Superior temporal gyrus (tissue), 1 donor: ENCODE results near the gene IMMP2L.
"Not testable (repeated sequence)": the region's sequence is repeated elsewhere in the genome, so short reads cannot be mapped to it uniquely, and the experiment has no call there.

Experiments
- DNase-seq: peaks from one replicate; pipeline ENCODE4 v3.0.0-alpha.2; 2016; ENCODE audit errors: extremely low spot score

IMMP2L gene

DNA sequence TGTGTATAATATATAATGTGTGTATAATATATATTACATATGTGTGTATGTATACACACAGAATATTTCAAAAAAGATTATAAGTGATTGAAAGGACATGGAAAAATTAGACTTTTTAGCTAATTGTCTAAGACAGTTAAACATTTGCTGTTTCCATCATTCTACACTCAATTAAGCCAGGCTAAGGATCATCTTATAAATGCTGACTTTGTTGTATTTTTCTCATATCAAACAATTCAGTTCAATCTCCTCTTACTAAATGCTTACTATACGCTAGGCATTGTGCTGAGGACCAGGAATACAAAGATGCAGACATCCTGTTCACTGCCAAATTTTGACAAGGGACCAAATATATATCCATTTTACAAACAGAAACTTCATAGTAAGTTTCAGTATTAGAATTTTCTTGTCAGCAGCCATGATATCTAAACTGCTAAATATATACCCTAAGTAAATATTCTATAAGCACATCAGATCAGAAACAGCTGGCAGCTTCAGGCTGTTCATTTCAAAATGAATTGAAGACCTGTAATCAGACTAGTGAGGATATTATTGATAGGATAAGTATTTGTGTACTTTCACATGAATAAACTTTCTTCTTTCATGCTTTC lies 481.7 kb downstream of the IMMP2L start:
- no peak for DNase-seq

DNA sequence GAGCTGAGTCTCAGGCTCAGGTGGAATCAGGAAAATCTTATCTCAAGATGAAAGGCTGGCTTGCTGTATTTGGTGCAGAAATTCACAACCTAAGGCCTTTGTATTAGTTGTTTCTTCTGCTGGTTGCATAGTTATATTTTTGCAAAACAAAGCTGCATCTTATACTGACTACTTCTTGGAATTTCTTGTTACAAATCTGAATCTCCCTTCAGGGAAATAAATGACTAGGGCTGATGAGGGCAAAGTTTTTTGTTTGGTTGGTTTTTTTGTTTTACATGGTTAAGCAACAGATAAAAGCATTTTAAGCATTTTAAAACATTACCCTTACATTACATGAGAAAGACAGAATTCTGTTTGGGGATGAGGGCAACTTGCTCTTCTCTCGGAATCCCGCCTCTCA lies 485.3 kb downstream of the IMMP2L start:
- DNase-seq, result no peak

DNA sequence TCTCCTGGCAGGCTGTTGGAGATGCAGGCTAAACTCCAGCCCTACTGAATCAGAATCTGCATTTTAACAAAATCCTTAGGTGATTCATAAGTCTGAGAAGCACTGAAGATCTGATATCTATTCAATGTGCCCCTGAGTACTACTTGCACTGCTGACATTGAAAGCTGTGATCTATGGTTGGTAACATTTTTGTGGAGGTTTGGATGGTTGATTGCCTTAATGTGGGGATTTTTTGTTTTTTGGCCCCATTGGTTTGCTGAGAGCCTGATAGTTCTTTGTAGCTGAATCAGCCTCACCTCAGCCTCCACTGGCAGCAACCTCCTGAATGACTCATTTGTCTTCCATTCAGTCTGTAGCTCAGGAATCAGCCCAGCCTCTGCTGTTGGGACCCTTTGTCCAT lies 486.1 kb downstream of the IMMP2L start:
- no peak for DNase-seq

DNA sequence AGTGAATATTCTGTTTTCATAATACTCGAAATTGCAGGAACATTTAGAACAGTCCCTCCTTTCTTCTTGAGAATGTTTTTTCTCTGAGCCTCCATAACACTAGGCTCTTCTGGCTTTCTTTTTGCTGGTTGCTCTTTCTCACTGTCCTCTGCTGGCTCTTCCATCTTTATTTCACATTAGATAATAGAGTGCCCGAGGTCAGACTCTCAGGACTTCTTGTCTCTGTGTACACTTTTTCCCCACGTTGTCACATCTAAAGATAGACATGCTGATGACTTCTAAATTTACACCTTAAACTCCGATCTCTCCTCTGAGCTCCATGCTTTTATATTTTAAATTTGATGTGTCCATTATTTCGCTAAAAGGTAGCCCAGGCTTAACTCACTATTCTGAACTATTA lies 486.8 kb downstream of the IMMP2L start:
- no peak for DNase-seq

DNA sequence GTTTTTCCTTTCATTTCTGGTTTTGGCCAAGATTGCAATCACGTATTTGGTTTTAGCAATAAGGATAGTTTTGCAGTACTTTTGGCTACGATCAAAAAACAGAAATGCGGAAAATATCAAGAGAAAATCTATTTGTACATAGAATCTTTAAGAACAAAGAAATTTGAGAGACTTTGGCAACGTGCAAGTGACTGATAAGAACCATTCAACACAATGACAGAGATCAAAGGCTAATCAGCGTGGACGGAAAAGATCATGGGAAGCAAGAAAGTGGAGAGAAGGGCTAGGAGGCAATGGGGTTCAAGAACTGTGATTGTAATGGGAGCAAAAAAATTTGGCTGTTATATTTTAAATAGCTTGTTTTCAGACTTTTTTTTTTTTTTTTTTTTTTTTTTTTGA lies 487.5 kb downstream of the IMMP2L start:
- DNase-seq, result no peak

DNA sequence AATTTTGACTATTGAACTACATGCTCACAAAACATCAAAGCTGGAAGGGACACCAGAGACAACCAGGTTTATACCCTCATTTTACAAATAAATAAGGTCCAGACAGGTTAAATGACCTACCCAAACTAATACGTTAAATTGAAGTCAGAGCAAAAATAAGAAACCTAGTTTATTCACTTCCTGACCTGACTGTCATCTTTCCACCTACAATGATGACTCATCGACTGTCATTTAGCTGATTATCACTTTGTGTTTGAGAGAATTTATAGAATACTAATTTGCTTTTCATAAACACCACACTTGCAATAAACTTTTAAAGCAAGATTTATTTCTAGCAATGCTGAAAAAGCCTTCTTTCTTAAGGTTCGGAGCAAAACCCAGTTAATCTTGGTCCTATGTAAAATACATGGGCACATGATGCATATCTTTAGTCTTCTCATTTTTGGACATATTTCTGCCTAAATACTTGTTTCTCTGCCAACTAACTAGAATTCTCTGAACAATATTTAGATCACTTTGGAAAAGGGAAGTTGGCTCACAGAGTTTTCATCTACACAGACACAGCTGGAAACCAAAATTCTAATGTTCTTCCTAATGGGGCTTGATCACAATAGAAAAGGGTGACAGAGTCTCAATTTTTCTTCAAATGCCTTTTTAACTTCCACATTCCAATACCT lies 488.1 kb downstream of the IMMP2L start:
- DNase-seq, result no peak

DNA sequence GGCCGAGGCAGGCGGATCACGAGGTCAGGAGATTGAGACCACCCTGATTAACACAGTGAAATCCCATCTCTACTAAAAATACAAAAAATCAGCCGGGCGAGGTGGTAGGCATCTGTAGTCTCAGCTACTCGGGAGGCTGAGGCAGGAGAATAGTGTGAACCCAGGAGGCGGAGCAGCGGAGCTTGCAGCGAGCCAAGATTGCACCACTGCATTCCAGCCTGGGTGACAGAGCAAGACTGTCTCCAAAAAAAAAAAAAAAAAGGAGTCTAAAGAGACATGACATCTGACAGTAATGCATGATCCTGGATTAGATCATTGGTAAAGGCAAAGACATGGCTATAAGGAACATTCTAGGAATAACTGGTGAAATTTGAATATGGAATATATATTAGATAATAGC lies 489.6 kb downstream of the IMMP2L start:
- DNase-seq, result not testable (repeated sequence)

DNA sequence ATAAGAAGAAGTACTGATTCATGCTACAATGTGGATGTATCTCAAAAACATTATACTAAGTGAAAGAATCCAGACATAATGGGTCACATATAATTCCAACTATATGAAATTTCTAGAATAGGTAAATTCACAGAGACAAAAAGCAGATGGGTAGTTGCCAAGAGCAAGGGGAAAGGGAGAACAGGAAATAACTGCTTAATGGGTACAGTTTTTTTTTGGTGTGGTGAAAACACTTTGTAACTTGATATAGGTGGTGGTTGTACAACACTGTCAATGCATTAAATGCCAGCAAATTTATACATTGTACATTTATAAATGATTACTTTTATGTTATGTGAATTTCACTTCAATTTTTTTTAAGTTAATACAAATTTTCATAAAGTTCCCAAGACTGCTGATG lies 490.7 kb downstream of the IMMP2L start:
- DNase-seq, result no peak

DNA sequence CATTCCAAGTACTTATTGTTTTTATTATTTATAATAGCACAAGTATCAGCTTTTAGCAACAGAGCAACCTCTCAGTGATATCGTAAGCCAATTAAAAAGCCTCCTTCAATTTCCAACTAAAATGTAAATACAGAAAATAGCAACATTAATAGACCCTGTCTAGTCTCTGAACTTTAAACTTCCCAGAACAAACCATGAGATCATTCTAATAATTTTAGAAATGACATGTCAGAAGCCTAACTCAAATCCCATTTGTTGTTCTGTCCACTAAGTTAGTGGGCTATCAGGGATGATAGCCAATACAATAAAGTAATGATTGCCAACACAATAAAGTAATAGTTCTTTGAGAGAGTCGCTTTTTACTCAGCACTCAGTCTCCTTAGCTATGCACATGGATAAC lies 493.7 kb downstream of the IMMP2L start:
- DNase-seq, result no peak

DNA sequence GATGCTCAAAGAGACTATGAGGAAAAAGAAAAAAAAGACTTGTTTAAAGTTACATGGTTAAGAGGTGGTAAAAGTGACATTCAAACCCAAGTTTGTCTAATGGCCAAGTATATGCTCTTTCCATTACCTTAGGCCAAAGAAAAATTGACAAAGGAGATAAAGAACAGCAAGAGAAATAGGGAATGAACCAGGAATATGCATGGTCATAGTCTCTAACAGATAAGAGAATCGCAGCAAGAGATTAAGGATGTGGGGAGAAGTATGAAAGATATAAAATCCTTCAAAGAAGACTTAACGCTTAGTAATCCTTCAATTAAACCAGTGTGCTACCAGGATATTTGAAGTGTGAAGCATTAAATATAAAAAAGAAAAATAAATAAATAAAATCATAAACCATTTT lies 494.6 kb downstream of the IMMP2L start:
- DNase-seq, result no peak

DNA sequence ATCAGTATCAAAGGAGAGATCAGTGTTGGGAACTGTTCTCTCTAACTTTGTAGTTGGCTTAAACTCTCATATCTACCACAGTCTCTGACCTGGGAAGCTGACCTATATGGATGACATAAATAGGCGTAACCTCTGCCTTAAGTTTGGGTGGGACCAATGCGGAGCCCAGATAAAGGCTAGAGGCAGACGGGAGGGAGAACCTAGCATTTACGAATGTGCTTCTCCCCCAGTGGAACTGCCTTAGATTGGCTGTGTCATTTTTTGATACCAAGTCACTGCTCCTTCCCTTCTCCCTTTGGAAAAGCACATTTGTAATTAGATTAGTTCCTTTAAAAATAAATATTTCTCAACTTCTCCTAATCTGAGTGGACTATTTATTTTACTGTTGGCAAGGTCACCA lies 495.0 kb downstream of the IMMP2L start:
- DNase-seq, result no peak

DNA sequence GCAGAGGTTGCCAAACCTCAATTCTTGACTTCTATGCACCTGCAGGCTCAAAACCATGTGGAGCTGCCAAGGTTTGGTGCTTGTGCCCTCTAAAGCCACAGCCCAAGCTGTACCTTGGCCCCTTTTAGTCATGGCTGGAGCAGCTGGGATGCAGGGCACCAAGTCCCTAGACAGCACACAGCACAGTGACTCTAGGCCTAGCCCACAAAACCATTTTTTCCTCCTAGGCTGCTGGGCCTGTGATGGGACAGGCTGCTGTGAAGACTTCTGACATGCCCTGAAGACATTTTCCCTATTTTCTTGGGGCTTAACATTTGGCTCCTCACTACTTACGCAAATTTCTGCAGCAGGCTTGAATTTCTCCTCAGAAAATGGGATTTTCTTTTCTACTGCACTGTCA lies 499.1 kb downstream of the IMMP2L start:
- no peak for DNase-seq

DNA sequence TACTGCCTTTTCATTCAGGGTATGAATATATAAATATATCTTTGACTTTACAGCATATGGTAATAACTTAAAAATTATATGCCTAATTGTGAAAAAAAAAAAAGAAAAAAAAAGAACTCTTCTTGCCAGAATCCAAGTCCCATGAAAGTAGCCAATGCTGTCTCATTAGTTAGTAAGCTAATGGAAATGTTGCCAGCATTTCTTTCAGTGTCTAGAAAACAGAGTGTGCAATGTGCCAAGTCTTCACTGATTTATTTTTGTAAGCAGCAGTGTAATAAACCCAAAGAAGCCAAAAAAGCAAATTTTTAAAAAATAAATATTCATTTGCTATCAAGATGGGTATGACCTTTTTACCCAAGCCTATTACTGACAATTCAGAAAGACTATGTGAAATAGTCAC lies 502.5 kb downstream of the IMMP2L start:
- no peak for DNase-seq

DNA sequence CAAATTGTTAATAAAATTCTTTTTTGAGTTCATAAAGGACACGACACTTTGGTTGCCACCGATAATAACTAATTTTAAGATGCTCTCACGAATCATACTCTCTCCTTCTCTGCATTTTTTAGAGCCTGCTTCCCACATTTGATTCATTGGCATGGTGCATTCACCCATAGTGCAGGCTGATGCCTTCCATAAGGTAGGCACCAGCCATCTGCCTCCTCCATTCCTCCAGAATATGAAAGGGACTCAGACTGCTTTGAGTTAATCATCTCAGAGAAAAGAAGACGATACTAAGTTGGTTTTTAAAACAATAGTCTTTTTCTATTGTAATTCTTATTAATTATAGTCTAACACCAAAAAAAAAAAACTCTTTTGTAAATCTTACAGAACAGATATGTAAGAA lies 505.2 kb downstream of the IMMP2L start:
- DNase-seq, result no peak

DNA sequence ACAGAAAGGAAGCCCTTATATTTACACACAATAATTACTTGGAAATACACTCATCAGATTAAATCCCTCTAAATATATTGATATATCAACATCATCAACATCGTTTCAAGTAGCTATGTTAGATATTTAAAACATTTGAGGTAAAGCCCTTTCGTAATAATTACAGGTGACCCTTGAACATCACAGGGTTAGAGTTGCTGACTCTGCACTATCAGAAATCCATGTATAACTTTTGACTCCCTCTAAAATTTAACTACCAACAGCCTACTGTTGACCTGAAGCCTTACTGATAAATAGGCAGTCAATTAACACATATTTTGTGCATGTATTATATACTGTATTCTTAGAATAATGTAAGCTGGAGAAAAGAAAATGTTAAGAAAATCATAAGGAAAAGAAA lies 505.9 kb downstream of the IMMP2L start:
- DNase-seq, result no peak

DNA sequence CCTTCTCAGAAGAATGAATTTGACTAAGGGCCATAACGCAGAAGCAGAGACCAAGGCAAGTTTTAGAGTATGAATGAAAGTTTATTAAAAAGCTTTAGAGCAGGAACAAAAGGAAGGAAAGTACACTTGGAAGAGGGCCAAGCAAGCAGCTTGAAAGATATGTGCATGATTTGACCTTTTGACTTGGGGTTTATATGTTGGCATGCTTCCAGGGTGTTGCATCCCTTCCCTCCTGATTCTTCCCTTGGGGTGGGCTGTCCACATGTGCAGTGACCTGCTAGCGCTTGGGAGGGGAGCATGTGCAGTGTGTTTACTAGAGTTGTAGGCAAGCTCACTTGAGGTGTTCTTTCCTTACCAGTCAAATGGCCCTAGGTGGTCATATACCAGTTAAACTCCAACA lies 509.3 kb downstream of the IMMP2L start:
- no peak for DNase-seq

DNA sequence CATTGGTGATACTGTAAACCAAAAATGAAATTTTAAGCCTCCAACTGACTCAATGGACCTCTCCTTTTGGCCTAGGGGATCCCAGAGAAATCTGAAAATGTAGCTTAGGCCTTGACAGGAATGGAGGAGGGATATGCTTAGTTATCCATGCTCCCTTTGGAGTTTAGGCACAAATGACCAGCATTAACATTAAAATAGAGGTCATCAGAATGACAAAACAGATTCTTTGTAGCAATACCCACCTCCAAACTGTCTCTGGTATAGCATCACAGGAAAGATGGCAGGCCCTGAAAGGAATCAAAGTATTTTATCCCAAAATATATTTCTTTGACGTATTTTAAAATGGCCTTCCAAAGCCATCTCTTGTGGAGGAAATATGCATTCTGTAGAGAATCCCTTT lies 510.5 kb downstream of the IMMP2L start:
- no peak for DNase-seq

DNA sequence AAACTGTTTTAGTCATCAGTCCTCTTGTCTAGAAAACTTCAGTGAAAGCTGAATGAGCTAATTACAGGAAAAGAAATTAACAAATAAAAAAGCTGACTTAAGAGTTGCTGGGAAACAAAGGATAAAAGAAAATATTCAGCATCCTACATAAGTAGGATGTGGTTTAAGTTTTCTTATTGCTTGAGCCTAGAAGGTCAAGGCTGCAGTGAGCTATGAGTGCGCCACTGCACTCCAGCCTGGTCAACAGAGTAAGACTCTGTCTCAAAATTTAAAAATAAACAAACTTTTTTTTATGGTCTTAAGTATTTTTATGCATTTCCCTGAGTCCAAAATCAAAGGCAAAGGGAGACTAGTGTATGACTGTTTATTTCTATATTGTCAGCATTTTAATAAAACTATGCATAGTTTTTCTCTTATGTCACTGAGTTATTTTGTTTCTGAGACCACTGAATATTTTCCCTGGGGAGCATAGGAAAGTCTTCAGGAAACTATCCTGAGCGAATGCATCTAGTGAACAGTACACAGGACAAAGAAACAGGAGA lies 511.3 kb downstream of the IMMP2L start:
- DNase-seq, result no peak

DNA sequence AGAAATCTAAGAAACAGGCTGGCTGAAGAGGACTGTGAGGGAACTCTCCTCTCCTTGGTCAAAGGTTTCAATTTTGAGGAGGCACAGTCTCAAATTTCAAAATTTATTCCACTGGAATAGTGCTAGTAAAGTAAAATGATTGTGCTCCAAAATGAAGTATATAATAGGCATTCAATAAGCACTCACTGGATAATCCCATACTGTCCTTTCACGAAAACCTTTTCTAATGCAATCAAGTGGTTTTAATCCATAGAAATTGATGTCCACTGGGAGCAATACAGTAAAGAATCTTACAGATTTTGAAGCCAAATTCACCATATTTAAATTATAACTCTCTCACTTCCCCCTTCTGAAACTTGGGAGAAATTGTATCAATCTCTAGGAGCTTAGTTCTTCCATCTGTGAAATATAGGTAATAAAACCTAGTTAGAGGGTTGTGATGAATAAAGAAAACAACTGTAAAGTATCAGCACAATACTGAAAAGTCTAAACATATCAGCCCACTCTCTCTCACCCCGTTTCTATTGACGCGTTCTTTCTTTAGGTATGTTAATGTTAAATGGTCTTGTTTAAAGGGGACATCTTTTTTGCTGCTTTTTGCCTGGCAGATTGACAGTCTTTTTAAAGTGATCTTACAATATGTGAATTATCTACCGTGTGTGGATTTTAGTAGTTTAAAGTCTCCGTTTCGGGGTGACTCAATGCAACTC lies 512.2 kb downstream of the IMMP2L start:
- no peak for DNase-seq

DNA sequence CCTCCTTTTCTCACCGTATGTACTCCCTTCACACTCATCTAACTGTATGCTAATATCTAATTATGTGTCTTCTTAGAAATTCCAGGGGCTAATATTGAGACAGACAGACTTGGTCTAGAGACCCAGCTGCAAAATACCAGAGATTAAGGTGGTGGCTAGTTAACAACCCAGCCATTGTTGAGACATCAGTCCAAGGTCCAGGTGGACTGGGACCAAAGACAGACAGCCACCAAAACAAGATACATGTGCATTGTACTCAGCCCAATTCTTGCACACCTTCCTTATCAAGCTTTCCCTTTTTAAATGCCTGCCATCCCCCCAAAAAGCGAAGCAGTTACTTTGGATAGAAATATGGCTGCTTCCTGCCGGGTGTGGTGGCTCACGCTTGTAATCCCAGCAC lies 514.7 kb downstream of the IMMP2L start:
- no peak for DNase-seq

DNA sequence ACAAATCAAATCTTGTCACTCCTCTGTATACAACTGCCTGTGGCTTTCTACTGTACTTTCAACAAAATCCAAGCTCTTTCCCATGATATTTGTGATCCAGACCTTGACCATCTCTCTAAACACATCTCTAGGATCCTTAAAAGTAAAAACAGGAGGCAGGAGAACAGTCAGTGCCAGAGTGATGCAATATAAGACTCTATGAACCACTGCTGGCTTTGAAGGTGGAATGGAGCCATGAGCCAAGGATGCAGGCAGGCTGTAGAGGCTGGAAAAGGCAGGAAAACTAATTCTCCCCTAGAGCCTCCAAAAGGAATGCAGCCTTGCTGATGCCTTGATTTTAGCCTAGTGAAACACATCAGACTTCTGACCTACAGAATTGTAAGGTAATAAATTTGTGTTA lies 516.8 kb downstream of the IMMP2L start:
- DNase-seq, result no peak

DNA sequence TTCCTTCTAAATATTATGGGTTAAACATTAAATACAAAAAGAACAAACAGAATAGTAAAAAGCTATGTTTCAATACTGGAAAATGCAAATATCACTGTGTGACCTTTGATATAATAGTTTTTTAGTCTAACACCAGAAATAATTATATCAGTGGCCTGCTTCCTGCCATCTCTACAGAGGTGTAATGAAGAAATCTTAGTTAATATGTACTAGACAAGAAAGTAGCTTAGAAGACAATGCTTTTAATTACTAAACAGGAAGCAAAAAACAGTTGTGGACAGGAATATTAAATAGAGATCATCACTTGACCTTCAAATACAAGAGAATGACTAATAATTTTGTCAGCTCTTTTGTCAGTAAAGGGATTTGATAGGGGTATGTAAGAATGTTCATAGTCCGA lies 518.7 kb downstream of the IMMP2L start:
- no peak for DNase-seq

DNA sequence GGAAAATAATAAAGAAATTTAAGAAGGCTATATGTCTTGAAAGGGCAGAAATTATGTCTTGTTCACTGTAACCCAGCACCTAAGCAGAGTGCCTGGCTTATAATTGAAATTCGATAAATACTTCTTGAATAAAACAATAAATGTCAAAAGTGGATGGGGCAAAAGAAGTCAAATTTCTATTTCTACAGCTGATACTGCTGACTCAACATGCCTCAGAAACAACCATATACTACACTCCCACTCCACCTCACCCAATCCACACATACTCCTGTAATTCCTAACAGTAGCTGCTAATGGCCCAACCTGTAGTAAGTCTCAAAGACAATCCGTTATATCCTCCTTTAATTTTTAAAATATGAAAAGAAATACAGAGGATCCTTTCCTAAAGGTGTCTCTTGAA lies 519.5 kb downstream of the IMMP2L start:
- DNase-seq, result no peak
